ENCODE results near the gene CCS.

The CCS gene

DNA sequence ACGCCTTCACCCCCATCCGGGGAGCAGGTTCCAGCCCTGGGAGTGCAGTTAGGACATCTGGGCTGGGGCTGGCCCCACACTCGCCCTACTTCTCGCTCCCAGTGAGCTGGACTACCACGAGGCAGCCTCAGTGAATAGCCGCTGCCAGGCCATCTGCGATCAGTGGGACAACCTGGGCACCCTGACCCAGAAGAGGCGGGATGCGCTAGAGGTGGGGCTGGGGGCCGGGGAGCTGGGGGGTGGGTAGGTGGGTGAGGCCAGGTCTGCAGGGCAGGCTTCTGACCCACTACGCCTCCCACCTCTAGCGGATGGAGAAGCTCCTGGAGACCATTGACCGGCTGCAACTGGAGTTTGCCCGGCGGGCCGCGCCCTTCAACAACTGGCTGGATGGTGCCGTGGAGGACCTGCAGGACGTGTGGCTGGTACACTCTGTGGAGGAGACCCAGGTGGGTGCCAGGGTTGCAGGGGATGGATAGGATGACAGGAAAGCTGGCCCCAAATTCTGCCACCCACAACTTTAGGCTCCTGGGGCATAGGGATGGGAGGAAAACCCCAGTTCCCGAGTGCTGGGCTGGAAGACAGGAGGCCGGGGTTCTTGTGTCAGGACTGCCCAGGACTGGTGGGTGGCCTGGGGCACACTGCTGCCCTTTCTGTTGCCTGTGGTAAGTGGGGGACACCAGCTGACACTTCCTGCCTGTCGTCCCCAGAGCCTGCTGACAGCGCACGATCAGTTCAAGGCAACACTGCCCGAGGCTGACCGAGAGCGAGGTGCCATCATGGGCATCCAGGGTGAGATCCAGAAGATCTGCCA lies 32.9 kb upstream of the CCS start:
- Histone ChIP-seq H4K20me1 (peaks cover 0 to 4% (median 0%) of the 10 kb centered on the region in 11 experiments; a peak in 1 of 22 replicates), H3K4me3 (no peak overlapping the region), H3K9me3 (replicated peaks in 1 of 11) (no peaks in the 10 kb centered on the region), H3K4me2 (no peak overlapping the region), H3K9ac (no peak overlapping the region), H3K4me1 (no peaks in the 10 kb centered on the region), H3K36me3 (no peaks in the 10 kb centered on the region), H3K27ac (no peak overlapping the region), H3K27me3 (no peaks in the 10 kb centered on the region; a peak in 1 of 22 replicates)
- no peak for TF ChIP-seq Cebpa-rat (IDR thresholded peaks at IDR 0.05)

DNA sequence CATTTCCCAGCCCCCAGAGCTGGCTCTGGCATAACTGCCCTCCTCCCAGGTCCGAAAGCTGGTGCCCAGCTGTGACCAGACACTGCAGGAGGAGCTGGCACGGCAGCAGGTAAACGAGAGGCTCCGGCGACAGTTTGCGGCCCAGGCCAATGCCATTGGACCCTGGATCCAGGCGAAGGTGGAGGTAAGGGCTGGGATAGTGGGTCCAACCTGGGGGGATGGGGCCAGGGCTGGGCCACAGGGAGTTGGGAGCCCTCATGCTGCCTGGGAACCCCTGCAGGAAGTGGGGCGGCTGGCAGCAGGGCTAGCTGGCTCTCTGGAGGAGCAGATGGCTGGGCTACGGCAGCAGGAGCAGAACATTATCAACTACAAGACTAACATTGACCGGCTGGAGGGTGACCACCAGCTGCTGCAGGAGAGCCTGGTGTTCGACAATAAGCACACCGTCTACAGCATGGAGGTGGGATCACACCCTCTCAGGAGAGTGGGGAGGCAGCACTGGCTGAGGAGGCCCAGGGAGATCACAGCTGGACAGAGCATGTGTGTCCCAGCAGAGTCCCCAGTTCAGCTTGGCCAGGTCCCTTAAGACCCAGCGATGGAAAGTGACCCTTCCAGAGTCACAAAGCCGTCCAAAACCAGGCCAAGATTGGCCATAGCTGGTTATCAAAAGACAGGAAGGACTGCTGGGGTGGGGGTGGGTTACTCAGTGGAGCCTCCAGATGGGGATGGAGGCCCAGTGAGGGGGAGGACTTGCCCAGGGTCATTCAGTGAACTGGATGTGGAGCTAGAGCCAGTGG lies 31.6 kb upstream of the CCS start:
- no peak overlapping the region for H3K9ac ChIP-seq
- no peak overlapping the region for H3K4me3 ChIP-seq
- H3K4me1 ChIP-seq, result no peaks in the 10 kb centered on the region
- peaks cover 0 to 4% (median 0%) of the 10 kb centered on the region in 11 experiments; a peak in 1 of 22 replicates for H4K20me1 ChIP-seq
- no peak for TF ChIP-seq Cebpa-rat (IDR thresholded peaks at IDR 0.05)
- no peaks in the 10 kb centered on the region for H3K36me3 ChIP-seq
- peaks cover 0 to 11% (median 5%) of the 10 kb centered on the region in 11 experiments; a peak in 16 of 22 replicates for H3K27me3 ChIP-seq
- H3K4me2 ChIP-seq, result no peak overlapping the region
- no peak overlapping the region for H3K27ac ChIP-seq
- no peaks in the 10 kb centered on the region for H3K9me3 ChIP-seq (replicated peaks in 1 of 11)

DNA sequence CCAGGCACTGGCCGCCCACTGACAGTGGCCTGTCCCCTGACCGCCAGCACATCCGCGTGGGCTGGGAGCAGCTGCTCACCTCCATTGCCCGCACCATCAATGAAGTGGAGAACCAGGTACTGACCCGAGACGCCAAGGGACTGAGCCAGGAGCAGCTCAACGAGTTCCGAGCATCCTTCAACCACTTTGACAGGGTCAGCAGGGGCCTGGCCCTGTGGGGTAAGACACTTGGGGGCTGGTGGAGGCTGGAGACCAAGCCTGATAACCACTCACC lies 31.1 kb upstream of the CCS start:
- no peaks in the 10 kb centered on the region for H3K36me3 ChIP-seq
- H3K9me3 ChIP-seq (replicated peaks in 1 of 11), result no peaks in the 10 kb centered on the region
- H4K20me1 ChIP-seq, result peaks cover 0 to 4% (median 0%) of the 10 kb centered on the region in 11 experiments; a peak in 1 of 22 replicates
- H3K4me2 ChIP-seq, result no peak overlapping the region
- no peak overlapping the region for H3K9ac ChIP-seq
- H3K4me1 ChIP-seq, result no peaks in the 10 kb centered on the region
- TF ChIP-seq Cebpa-rat (IDR thresholded peaks at IDR 0.05), result no peak
- H3K4me3 ChIP-seq, result no peak overlapping the region
- H3K27me3 ChIP-seq, result peaks cover 3 to 16% (median 11%) of the 10 kb centered on the region in 11 experiments; a peak in 21 of 22 replicates
- no peak overlapping the region for H3K27ac ChIP-seq

DNA sequence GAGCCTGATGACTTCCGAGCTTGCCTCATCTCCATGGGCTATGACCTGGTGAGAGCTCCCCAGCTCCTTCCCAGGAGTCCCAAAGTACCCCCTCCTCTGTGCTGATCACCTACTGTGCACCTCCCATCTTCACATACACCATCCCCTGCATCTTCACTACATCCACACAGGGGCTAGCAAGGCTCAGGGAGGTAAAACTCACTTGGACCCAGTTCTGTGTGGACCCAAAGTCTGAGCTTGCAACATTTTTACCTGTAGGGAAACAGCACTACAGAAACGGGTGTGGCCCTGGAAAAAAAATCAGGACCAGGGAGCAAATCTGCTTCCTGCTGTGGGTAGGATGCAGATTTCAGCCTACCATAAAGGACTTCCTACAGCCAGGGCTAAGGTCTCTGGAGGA lies 30.7 kb upstream of the CCS start:
- H3K9me3 ChIP-seq (replicated peaks in 1 of 11), result peaks cover 0 to 2% (median 0%) of the 10 kb centered on the region in 11 experiments; a peak in 2 of 22 replicates
- TF ChIP-seq Cebpa-rat (IDR thresholded peaks at IDR 0.05), result no peak
- H3K4me1 ChIP-seq, result no peaks in the 10 kb centered on the region
- no peaks in the 10 kb centered on the region for H3K36me3 ChIP-seq
- H3K4me2 ChIP-seq, result no peak overlapping the region
- peaks cover 0 to 4% (median 0%) of the 10 kb centered on the region in 11 experiments; a peak in 1 of 22 replicates for H4K20me1 ChIP-seq
- H3K9ac ChIP-seq, result no peak overlapping the region
- no peak overlapping the region for H3K4me3 ChIP-seq
- H3K27ac ChIP-seq, result no peak overlapping the region
- peaks cover 6 to 20% (median 14%) of the 10 kb centered on the region in 11 experiments for H3K27me3 ChIP-seq

DNA sequence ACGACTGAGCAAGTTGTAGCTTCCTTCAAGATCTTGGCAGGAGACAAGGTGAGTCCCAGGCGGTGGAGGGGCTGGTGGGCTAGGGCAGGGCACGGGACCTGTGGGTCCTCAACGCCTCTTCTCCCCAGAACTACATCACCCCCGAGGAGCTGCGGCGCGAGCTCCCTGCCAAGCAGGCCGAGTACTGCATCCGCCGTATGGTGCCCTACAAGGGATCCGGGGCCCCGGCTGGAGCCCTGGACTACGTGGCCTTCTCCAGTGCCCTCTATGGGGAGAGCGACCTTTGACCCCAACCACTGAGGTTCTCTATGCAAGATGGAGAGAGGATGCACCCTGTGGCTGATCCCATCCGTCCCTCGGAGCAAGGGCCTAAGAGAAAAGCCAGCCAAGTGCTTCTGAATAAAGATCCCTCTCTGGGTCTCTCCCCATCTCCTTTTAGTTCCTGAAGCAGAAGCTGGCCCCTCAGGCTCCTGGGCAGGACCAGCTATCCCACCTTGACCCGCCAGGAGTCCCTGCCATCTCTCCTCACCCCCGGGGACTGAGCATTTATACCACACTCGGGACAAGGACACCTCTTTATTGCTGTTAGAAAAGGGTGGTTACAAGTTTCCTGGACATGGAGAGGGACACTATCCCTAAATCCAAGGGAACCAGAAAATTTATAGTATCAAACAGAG lies 29.9 kb upstream of the CCS start:
- Histone ChIP-seq H3K36me3 (no peaks in the 10 kb centered on the region), H3K27me3 (peaks cover 14 to 28% (median 22%) of the 10 kb centered on the region in 11 experiments), H3K9ac (no peak overlapping the region), H3K4me3 (no peak overlapping the region), H3K27ac (no peak overlapping the region), H3K9me3 (replicated peaks in 1 of 11) (peaks cover 0 to 10% (median 0%) of the 10 kb centered on the region in 11 experiments; a peak in 5 of 22 replicates), H3K4me2 (no peak overlapping the region), H4K20me1 (peaks cover 0 to 12% (median 0%) of the 10 kb centered on the region in 11 experiments; a peak in 2 of 22 replicates), H3K4me1 (no peaks in the 10 kb centered on the region)
- no peak for TF ChIP-seq Cebpa-rat (IDR thresholded peaks at IDR 0.05)

DNA sequence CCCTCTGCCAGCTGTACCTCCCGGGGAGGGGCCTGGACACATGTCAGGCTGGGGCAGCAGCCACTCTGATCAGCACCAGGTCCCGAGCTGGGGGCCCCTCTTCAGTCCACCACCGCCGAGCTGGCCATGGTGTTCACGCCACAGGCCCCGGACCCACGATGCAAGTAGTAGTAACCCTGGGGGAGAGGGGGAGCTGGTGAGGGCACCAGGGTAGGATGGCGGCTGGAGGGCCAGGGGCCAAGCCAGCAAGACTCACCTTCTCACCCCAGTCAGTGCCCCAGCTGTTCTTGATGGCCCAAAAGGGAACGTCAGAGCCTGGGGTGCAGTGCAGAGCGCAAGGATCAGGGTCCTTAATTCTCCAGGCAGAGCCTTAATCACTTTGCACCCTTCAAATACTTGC lies 29.2 kb upstream of the CCS start:
- Histone ChIP-seq H3K4me1 (no peaks in the 10 kb centered on the region), H3K9me3 (replicated peaks in 1 of 11) (peaks cover 0 to 14% (median 0%) of the 10 kb centered on the region in 11 experiments; a peak in 6 of 22 replicates), H3K27me3 (peaks cover 22 to 36% (median 30%) of the 10 kb centered on the region in 11 experiments), H3K4me2 (no peak overlapping the region), H3K9ac (no peak overlapping the region), H3K4me3 (no peak overlapping the region), H3K27ac (no peak overlapping the region), H4K20me1 (peaks cover 0 to 17% (median 0%) of the 10 kb centered on the region in 11 experiments; a peak in 2 of 22 replicates), H3K36me3 (no peaks in the 10 kb centered on the region)
- TF ChIP-seq Cebpa-rat (IDR thresholded peaks at IDR 0.05), result no peak

DNA sequence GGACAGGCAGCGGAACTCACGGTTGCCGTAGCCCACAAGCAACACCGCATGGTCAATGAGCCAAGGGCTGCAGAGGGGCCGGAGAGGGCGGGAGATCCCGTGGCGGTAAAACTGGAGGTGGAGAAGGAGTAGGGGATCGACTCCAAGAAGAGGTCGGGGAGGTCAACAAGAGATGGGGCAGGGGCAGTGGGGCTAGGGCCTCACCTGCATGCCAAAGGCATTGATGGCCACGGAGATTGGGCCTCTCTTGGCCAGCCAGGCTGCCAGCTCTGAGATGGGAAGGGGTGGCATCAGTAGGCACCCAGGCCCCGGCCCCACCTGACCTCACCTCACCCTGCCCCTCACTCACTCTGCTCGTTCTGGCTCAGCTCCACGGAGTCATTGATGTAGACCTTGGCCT lies 28.4 kb upstream of the CCS start:
- H4K20me1 ChIP-seq, result peaks cover 0 to 17% (median 0%) of the 10 kb centered on the region in 11 experiments; a peak in 2 of 22 replicates
- no peak overlapping the region for H3K9ac ChIP-seq
- no peak for TF ChIP-seq Cebpa-rat (IDR thresholded peaks at IDR 0.05)

DNA sequence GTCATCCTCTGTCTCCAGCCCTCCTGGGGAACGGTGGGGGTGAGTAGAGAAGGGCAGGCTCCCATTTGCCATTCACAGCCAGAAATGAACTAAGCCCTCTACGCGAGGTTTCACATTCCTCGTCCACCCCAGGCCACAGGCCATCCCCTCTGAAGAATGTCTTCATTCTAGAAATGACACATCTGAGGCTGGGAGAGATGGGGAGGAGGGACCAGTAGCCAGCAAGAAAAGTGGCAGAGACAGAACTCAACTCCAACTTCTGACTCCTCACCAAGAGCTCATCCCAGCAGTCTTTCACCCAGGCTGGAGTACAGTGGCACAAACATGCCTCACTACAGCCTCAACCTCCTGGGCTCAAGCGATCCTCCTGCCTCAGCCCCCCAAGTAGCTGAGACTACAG lies 28.0 kb upstream of the CCS start:
- Histone ChIP-seq H3K4me3 (no peak overlapping the region), H3K27me3 (peaks cover 27 to 47% (median 41%) of the 10 kb centered on the region in 11 experiments), H3K27ac (no peak overlapping the region), H3K9ac (no peak overlapping the region), H3K36me3 (no peaks in the 10 kb centered on the region), H4K20me1 (peaks cover 0 to 17% (median 0%) of the 10 kb centered on the region in 11 experiments; a peak in 2 of 22 replicates), H3K4me1 (peaks cover 0 to 9% (median 1%) of the 10 kb centered on the region in 10 experiments; a peak in 5 of 20 replicates), H3K9me3 (replicated peaks in 1 of 11) (peaks cover 0 to 14% (median 0%) of the 10 kb centered on the region in 11 experiments; a peak in 6 of 22 replicates), H3K4me2 (no peak overlapping the region)
- TF ChIP-seq Cebpa-rat (IDR thresholded peaks at IDR 0.05), result no peak

More for the DNA sequence above, 28.4 kb upstream of the CCS start:
- Histone ChIP-seq H3K4me3 (no peak overlapping the region), H3K36me3 (no peaks in the 10 kb centered on the region), H3K9me3 (replicated peaks in 1 of 11) (peaks cover 0 to 14% (median 0%) of the 10 kb centered on the region in 11 experiments; a peak in 6 of 22 replicates), H3K4me1 (peaks cover 0 to 4% (median 0%) of the 10 kb centered on the region in 10 experiments; a peak in 2 of 20 replicates), H3K4me2 (no peak overlapping the region), H3K27ac (no peak overlapping the region), H3K27me3 (peaks cover 27 to 43% (median 37%) of the 10 kb centered on the region in 11 experiments)
